Neural cell (in vitro differentiated cells): ENCODE data around the gene LRRC49.

Experiments used
- POLR2AphosphoS5 ChIP-seq: IDR thresholded peaks from 2 replicates; pipeline ENCODE4 v1.6.1; 2012
- TF ChIP-seq, protein P1 (sequence below): fragments of 450-650 bp; IDR thresholded peaks from 2 replicates; pipeline ENCODE4 v1.5.1; 2014; ENCODE audit warnings: antibody characterized with exemption, mild to moderate bottlenecking, moderate library complexity; ENCODE audit not compliant: poor library complexity, severe bottlenecking
- TF ChIP-seq, protein P2 (sequence below): IDR thresholded peaks from 2 replicates; pipeline ENCODE4 v1.6.1; 2012; ENCODE audit warnings: borderline replicate concordance

DNA sequence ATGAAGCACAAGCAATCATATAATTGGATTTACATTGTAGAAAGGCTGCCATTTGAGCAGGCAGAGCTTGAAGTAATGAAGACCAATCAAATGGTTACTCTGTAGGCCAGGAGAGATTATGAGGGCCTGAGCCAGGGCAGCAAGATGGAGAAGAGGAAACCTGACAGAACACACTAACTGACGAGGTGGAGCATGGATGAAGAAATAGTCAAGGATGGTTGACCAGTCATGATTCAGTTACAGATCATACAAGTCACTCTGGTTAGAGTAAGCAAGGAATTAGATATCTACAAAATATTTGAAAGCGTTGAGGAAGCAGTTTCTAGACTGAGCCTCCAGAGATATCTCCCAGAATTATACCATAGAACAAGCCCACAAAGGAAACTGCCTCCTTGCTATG is 120.8 kb downstream of the LRRC49 start:
- TF ChIP-seq, protein P1, sequence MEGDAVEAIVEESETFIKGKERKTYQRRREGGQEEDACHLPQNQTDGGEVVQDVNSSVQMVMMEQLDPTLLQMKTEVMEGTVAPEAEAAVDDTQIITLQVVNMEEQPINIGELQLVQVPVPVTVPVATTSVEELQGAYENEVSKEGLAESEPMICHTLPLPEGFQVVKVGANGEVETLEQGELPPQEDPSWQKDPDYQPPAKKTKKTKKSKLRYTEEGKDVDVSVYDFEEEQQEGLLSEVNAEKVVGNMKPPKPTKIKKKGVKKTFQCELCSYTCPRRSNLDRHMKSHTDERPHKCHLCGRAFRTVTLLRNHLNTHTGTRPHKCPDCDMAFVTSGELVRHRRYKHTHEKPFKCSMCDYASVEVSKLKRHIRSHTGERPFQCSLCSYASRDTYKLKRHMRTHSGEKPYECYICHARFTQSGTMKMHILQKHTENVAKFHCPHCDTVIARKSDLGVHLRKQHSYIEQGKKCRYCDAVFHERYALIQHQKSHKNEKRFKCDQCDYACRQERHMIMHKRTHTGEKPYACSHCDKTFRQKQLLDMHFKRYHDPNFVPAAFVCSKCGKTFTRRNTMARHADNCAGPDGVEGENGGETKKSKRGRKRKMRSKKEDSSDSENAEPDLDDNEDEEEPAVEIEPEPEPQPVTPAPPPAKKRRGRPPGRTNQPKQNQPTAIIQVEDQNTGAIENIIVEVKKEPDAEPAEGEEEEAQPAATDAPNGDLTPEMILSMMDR, result no peak
- TF ChIP-seq, protein P2, sequence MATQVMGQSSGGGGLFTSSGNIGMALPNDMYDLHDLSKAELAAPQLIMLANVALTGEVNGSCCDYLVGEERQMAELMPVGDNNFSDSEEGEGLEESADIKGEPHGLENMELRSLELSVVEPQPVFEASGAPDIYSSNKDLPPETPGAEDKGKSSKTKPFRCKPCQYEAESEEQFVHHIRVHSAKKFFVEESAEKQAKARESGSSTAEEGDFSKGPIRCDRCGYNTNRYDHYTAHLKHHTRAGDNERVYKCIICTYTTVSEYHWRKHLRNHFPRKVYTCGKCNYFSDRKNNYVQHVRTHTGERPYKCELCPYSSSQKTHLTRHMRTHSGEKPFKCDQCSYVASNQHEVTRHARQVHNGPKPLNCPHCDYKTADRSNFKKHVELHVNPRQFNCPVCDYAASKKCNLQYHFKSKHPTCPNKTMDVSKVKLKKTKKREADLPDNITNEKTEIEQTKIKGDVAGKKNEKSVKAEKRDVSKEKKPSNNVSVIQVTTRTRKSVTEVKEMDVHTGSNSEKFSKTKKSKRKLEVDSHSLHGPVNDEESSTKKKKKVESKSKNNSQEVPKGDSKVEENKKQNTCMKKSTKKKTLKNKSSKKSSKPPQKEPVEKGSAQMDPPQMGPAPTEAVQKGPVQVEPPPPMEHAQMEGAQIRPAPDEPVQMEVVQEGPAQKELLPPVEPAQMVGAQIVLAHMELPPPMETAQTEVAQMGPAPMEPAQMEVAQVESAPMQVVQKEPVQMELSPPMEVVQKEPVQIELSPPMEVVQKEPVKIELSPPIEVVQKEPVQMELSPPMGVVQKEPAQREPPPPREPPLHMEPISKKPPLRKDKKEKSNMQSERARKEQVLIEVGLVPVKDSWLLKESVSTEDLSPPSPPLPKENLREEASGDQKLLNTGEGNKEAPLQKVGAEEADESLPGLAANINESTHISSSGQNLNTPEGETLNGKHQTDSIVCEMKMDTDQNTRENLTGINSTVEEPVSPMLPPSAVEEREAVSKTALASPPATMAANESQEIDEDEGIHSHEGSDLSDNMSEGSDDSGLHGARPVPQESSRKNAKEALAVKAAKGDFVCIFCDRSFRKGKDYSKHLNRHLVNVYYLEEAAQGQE, result no peak
- TF ChIP-seq POLR2AphosphoS5, result no peak
